Medulla oblongata (tissue), 1 donor: ENCODE measurements around the gene XXYLT1.
"Not testable (repeated sequence)": the region's sequence is repeated elsewhere in the genome, so short reads cannot be mapped to it uniquely, and the experiment has no call there.

Experiments
- DNase-seq: peaks from one replicate; pipeline ENCODE4 v3.0.0-alpha.2; 2015; ENCODE audit errors: extremely low spot score

XXYLT1 gene

GRCh38 chr3:195097331-195098255 lies 173.4 kb downstream of the XXYLT1 start:
- DNase-seq: no peak

GRCh38 chr3:195096484-195097330 lies 174.3 kb downstream of the XXYLT1 start:
- no peak for DNase-seq

- no peak for DNase-seq
Observed at GRCh38 chr3:195096053-195096452, 174.9 kb downstream of the XXYLT1 start.

- DNase-seq: no peak
Observed at GRCh38 chr3:195095704-195096036, 175.3 kb downstream of the XXYLT1 start.

- no peak for DNase-seq
Observed at GRCh38 chr3:195095035-195095703, 175.8 kb downstream of the XXYLT1 start.

- no peak for DNase-seq
Observed at GRCh38 chr3:195094191-195094921, 176.6 kb downstream of the XXYLT1 start.

- DNase-seq: no peak
Observed at GRCh38 chr3:195093731-195094130, 177.2 kb downstream of the XXYLT1 start.

- not testable (repeated sequence) for DNase-seq
Observed at GRCh38 chr3:195087840-195088601, 182.9 kb downstream of the XXYLT1 start.

GRCh38 chr3:195087328-195087727 lies 183.6 kb downstream of the XXYLT1 start:
- DNase-seq: no peak

- no peak for DNase-seq
Observed at GRCh38 chr3:195086885-195087284, 184.1 kb downstream of the XXYLT1 start.

GRCh38 chr3:195086341-195086740 lies 184.6 kb downstream of the XXYLT1 start:
- no peak for DNase-seq

- DNase-seq: no peak
Observed at GRCh38 chr3:195085356-195086130, 185.4 kb downstream of the XXYLT1 start.

- no peak for DNase-seq
Observed at GRCh38 chr3:195084746-195085145, 186.2 kb downstream of the XXYLT1 start.

GRCh38 chr3:195083659-195084058 lies 187.3 kb downstream of the XXYLT1 start:
- DNase-seq: no peak

- DNase-seq: no peak
Observed at GRCh38 chr3:195082811-195083210, 188.1 kb downstream of the XXYLT1 start.

GRCh38 chr3:195081242-195081963 lies 189.6 kb downstream of the XXYLT1 start:
- DNase-seq: no peak

- no peak for DNase-seq
Observed at GRCh38 chr3:195080571-195081151, 190.3 kb downstream of the XXYLT1 start.

GRCh38 chr3:195080125-195080524 lies 190.8 kb downstream of the XXYLT1 start:
- no peak for DNase-seq

- DNase-seq: no peak
Observed at GRCh38 chr3:195079636-195080035, 191.3 kb downstream of the XXYLT1 start.
